Lung (tissue), 12 donors: ENCODE data around the gene DNASE2. TPM values are rescaled to one million over a fixed set of nuclear protein-coding genes. Genes with fewer than 3 reads are reported as not detected.
A peak's percentile ranks its signal among the peaks of the same experiment; 100 is the strongest.

Experiments
- ATAC-seq: fragments of 200-7000 bp; cut with Tn5 transposase; one replicate; pipeline ENCODE4 v1.9.1; 2020; ENCODE audit warnings: moderate number of reproducible peaks; ENCODE audit not compliant: insufficient read depth, low FRiP score
- DNase-seq, 3 donors: peaks; one replicate each; pipeline ENCODE4 v3.0.0-alpha.2; 2013 to 2017
- H3K27ac ChIP-seq, 2 donors: one replicate each; pipeline ENCODE4 v1.5.1; 2013; ENCODE audit warnings: mild to moderate bottlenecking in 2 of 2, moderate library complexity in 2 of 2, control low read depth in 1 of 2, inconsistent platforms in 1 of 2, low read depth in 1 of 2, low read length in 1 of 2
- H3K27me3 ChIP-seq, 3 donors: one replicate each; pipeline ENCODE4 v1.5.1; 2013; ENCODE audit warnings: low read length in 2 of 3; ENCODE audit not compliant: control insufficient read depth in 3 of 3, insufficient read depth in 3 of 3
- H3K36me3 ChIP-seq, 4 donors: one replicate each; pipeline ENCODE4 v1.5.1; 2013; ENCODE audit warnings: low read length in 4 of 4, mild to moderate bottlenecking in 1 of 4, moderate library complexity in 1 of 4; ENCODE audit not compliant: control insufficient read depth in 4 of 4, insufficient read depth in 4 of 4
- H3K4me1 ChIP-seq, 5 donors: one replicate each; pipeline ENCODE4 v1.5.1; 2013; ENCODE audit warnings: low read length in 5 of 5, mild to moderate bottlenecking in 2 of 5, moderate library complexity in 1 of 5; ENCODE audit not compliant: control insufficient read depth in 5 of 5, insufficient read depth in 5 of 5
- H3K4me3 ChIP-seq: one replicate; pipeline ENCODE4 v1.5.1; 2013; ENCODE audit warnings: mild to moderate bottlenecking, control low read depth, moderate library complexity
- H3K9ac ChIP-seq, 2 donors: one replicate each; pipeline ENCODE4 v1.5.1; 2013; ENCODE audit warnings: low read length in 2 of 2, control low read depth in 1 of 2; ENCODE audit not compliant: insufficient read depth in 1 of 2
- H3K9me3 ChIP-seq, 4 donors: one replicate each; pipeline ENCODE4 v1.5.1; 2013; ENCODE audit warnings: low read length in 3 of 4, mild to moderate bottlenecking in 1 of 4, moderate library complexity in 1 of 4; ENCODE audit not compliant: control insufficient read depth in 4 of 4, insufficient read depth in 3 of 4
- CTCF ChIP-seq: IDR thresholded peaks from 2 replicates; pipeline ENCODE4 v1.5.1; 2012; ENCODE audit warnings: mild to moderate bottlenecking; ENCODE audit errors: control extremely low read depth, extremely low read depth
- WGBS, 2 donors: extraction: QIAGEN DNeasy Blood & Tissue Kit; methylation state at CpG; one replicate each; pipeline ENCODE4 v1.1.7; 2013; 5-methylcytosine and 5-hydroxymethylcytosine counted together
- polyA plus RNA-seq, 2 donors: library from polyadenylated mRNA; stranded (reverse); fragments of 200-250 nt; gene quantifications; one replicate each; pipeline ENCODE4 v1.2.1, GENCODE V29; 2013
- total RNA-seq, 2 donors: library from RNA; depleted of rRNA in 1 of 2; stranded (reverse); fragments of >200 nt in 1 of 2; gene quantifications; one replicate each; pipeline ENCODE4 v1.2.1, GENCODE V29; 2014 to 2021
- donor health status: control.
- donor health status: control.
- donor health status: Bipolar disorder and iron deficiency.
- donor health status: healthy.
- donor health status: DM: yes; HTN: yes; CAD: no.

DNASE2 gene
- total and polyA plus RNA-seq, 4 donors = 31.2 to 72.3 (median 50.1) TPM

DNA sequence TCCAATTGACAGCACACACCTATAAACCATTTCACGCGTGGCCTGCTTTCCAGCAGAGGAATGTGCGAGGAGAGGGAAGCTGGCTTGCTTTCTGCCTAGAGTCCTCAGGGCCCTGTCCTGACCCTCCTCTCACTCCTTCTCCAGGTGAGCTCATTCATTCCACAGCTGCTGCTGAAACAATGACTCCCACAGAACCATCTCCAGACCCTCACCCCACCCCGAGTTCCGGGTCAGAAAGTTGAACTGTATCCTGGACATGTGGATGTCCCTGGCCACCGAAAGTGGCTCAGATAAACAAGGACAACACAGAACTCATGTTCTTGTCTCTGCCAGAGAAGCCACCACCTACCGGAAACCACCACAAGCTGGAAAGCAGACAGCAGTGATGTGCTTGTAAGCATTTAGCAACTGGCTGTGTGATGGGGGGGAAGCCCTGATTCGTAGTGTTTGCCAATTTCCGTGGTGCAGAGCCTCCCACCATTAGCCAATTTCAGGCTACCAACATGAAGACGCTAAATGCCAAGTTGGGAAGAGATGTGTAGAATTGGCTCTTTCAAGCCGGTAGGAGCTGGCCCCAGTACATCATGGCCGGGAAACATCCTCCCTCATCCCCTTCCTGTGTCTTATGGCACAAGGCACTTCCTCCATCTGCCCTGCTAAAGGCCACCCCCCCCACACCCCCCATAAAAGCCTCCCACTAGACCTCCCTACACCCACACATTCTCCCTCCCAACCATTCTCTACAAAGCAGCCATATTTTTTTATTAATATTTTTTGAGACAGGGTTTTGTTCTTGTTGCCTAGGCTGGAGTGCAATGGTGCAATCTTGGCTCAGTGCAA is 32.8 kb upstream of the DNASE2 start:
- no peak overlapping the region for H3K4me3 ChIP-seq
- H3K27ac ChIP-seq = peak overlapping the region in 1 of 2 donors; percentile 50
- ATAC-seq (no peak), DNase-seq (peak; percentile 64 to 82 (median 75))
- H3K27me3 ChIP-seq = no peaks in the 10 kb centered on the region
- TF ChIP-seq CTCF = no peak
- H3K4me1 ChIP-seq = peaks cover 0 to 22% (median 13%) of the 10 kb centered on the region in 5 donors
- 19 to 42% methylated on average over 12 of the region's 12 CpGs for WGBS, 2 donors
- H3K36me3 ChIP-seq = no peaks in the 10 kb centered on the region
- H3K9me3 ChIP-seq = no peaks in the 10 kb centered on the region
- peak overlapping the region in 1 of 2 donors; percentile 57 for H3K9ac ChIP-seq

DNA sequence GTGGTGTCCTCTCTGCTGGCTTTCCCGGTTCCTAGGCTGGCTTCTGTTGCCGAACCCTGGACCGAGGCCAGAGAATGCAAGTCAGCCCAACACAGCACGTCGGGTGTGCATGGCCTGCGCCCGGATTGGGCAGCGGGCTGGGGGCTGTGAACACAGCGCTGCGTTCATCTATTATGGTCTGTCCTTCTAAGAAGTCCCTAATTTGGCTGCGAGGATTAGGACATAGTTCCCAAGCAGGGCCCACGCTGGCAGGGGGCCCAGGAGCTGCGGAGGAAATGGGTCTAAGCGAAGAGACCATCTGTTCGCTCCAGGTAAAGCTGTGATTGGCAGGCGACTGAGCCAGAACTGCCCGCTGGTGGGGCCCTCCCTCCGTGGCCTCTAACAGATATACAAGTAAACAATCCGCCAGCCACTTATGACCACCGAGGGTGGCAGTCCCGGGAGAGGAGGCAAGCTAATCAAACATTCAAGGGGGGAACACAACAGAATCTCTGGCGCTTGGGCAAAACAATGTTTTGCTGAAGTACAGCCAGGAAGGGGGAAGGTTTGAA is 31.8 kb upstream of the DNASE2 start:
- Histone ChIP-seq H3K27me3 (no peaks in the 10 kb centered on the region), H3K9me3 (no peaks in the 10 kb centered on the region), H3K36me3 (no peaks in the 10 kb centered on the region), H3K4me3 (no peak overlapping the region), H3K9ac (peak overlapping the region in 1 of 2 donors; percentile 69), H3K4me1 (peaks cover 0 to 22% (median 13%) of the 10 kb centered on the region in 5 donors), H3K27ac (peak overlapping the region; percentile 45 to 60)
- no peak for ATAC-seq
- WGBS, 2 donors = 4 to 9% methylated on average over 22 of the region's 22 CpGs
- TF ChIP-seq CTCF = no peak
- peak; percentile 96 to 97 (median 97) for DNase-seq

DNA sequence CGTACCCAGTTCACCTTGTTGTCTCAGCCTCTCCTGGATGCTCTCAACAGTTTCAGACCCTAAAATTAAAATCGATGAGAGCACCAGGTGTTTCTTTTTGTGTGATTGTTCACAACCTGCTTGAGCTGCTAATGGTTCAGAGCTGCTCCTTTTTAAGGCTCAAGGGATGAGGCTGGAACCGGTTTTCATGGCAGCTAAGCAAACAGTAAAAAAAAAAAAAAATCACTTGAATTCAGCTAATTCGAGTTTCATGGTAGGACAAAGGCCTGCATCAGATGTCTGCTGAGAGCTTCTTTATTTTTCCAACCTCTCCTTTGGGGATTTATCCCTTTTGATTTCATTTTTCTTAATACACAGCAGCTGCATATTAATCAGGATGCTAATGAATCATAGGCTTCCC is 31.3 kb upstream of the DNASE2 start:
- Histone ChIP-seq H3K9ac (peak overlapping the region in 1 of 2 donors; percentile 69), H3K27me3 (no peaks in the 10 kb centered on the region), H3K4me3 (no peak overlapping the region), H3K36me3 (no peaks in the 10 kb centered on the region), H3K4me1 (peaks cover 0 to 22% (median 13%) of the 10 kb centered on the region in 5 donors), H3K9me3 (no peaks in the 10 kb centered on the region), H3K27ac (no peak overlapping the region)
- TF ChIP-seq CTCF = no peak
- WGBS, 2 donors = 49 to 59% methylated on average over 4 of the region's 4 CpGs
- ATAC-seq (no peak), DNase-seq (peak in 2 of 3 donors; percentile 24 to 71)
